Testis (tissue), 2 donors: ENCODE results near the gene KRT222.

ENCODE experiments used
- POLR2A ChIP-seq: fragments of 450-650 bp; IDR thresholded peaks from one replicate; pipeline ENCODE4 v1.6.1; 2017; ENCODE audit warnings: antibody characterized with exemption, mild to moderate bottlenecking, moderate library complexity
- TF ChIP-seq, protein P1 (sequence below), 3 experiments: fragments of 450-650 bp in 2 of 3; fragments of 200-600 bp in 1 of 3; sonication (generic) in 1 of 3; IDR thresholded peaks; one replicate each; pipeline ENCODE4 v1.5.1; 2016 to 2019; ENCODE audit warnings: antibody characterized with exemption in 3 of 3, mild to moderate bottlenecking in 2 of 3, moderate library complexity in 1 of 3

DNA sequence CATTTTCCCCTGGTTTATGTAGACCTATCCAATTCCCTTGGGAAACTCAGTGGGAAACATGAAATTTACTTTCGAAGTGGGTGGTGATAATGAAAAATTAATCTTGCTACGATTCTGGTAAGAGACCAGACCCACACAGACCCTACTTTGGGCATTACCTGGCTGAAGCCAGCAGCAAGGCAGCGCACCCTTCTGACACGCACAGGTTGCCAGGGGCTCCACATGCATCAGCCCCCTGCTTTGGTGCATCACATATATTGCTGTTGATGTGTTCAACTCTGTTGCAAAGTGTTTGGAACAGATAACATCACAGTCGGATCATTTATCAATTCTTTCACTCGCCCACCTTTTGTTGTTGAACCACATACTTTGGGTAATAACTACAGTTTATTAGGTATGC, 44.0 kb downstream of the KRT222 start:
- TF ChIP-seq, protein P1, sequence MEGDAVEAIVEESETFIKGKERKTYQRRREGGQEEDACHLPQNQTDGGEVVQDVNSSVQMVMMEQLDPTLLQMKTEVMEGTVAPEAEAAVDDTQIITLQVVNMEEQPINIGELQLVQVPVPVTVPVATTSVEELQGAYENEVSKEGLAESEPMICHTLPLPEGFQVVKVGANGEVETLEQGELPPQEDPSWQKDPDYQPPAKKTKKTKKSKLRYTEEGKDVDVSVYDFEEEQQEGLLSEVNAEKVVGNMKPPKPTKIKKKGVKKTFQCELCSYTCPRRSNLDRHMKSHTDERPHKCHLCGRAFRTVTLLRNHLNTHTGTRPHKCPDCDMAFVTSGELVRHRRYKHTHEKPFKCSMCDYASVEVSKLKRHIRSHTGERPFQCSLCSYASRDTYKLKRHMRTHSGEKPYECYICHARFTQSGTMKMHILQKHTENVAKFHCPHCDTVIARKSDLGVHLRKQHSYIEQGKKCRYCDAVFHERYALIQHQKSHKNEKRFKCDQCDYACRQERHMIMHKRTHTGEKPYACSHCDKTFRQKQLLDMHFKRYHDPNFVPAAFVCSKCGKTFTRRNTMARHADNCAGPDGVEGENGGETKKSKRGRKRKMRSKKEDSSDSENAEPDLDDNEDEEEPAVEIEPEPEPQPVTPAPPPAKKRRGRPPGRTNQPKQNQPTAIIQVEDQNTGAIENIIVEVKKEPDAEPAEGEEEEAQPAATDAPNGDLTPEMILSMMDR (IDR thresholded peaks at IDR 0.05): no peak
- no peak for TF ChIP-seq POLR2A
